ENCODE results near the gene PSME3.

PSME3 gene

DNA sequence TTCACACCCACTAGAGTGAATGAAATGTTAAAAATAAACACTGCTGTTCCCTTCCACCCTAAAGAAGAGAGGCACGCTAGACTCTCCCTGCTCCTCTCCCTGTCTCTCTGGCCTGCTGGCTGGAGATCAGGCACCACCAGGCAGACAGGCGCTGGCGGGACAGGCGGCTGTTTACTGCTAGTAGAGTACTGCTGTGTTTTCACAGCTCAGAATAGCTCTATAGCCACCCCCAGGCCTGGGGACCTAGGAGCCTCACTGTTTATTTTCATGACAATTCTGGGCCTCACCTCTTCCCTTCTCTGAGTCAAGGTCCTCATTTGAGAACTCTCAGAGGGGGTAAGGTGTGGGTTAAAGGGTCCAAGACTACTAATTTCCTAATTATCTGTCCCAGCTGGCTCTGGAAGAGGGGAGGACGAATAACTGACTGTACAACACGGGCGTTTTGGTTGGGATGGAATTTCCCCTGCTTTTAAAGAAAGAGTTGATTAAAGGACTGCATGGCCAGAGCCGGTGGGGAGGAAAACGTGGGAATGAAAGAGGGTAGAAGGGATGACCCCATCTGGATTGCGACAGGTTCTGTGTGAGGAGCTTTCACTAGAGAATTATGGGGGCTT lies 58.4 kb downstream of the PSME3 start:
- H3K4me3 ChIP-seq (ENCODE audit: low read depth, low read length): no peak overlapping the region
- no peak for TF ChIP-seq CTCF (IDR thresholded peaks at IDR 0.05; ENCODE audit: control insufficient read depth, extremely low read depth, insufficient read depth)
- DNase-seq (ENCODE audit: low read depth): no peak

GRCh38 chr17:42893359-42893758 lies 60.2 kb downstream of the PSME3 start:
- no peak for DNase-seq (ENCODE audit: low read depth)
- H3K4me3 ChIP-seq (ENCODE audit: low read depth, low read length): no peak overlapping the region
- no peak for TF ChIP-seq CTCF (IDR thresholded peaks at IDR 0.05; ENCODE audit: control insufficient read depth, extremely low read depth, insufficient read depth)
